Upper lobe of left lung (tissue), 6 donors: ENCODE data around the gene SLC25A11. TPM values are rescaled to one million over a fixed set of nuclear protein-coding genes. Genes with fewer than 3 reads are reported as not detected.
"Not testable (repeated sequence)": the region's sequence is repeated elsewhere in the genome, so short reads cannot be mapped to it uniquely, and the experiment has no call there.

Experiments used
- ATAC-seq, 2 donors: fragments of 200-7000 bp; cut with Tn5 transposase; one replicate each; pipeline ENCODE4 v1.9.1; 2022; ENCODE audit warnings: mild to moderate bottlenecking in 2 of 2, moderate library complexity in 2 of 2; ENCODE audit not compliant: low FRiP score in 2 of 2
- DNase-seq, 2 donors: peaks; one replicate each; pipeline ENCODE4 v3.0.0-alpha.2; 2019 to 2020
- H3K27ac ChIP-seq, 4 donors: fragments of 200-600 bp; sonication (generic); one replicate each; pipeline ENCODE4 v1.5.1; 2016 to 2019
- H3K27me3 ChIP-seq, 4 donors: fragments of 200-600 bp; sonication (generic); one replicate each; pipeline ENCODE4 v1.5.1; 2017 to 2019
- H3K36me3 ChIP-seq, 4 donors: fragments of 200-600 bp; sonication (generic); one replicate each; pipeline ENCODE4 v1.5.1; 2016 to 2019
- H3K4me1 ChIP-seq, 4 donors: fragments of 200-600 bp; sonication (generic); one replicate each; pipeline ENCODE4 v1.5.1; 2018 to 2019
- H3K4me3 ChIP-seq, 4 donors: fragments of 200-600 bp; sonication (generic); one replicate each; pipeline ENCODE4 v1.5.1; 2017 to 2019; ENCODE audit warnings: mild to moderate bottlenecking in 2 of 4, moderate library complexity in 1 of 4
- H3K9me3 ChIP-seq, 4 donors: fragments of 200-600 bp; sonication (generic); one replicate each; pipeline ENCODE4 v1.5.1; 2018 to 2019
- CTCF ChIP-seq, 6 experiments: fragments of 450-650 bp in 4 of 6; fragments of 200-600 bp in 2 of 6; sonication (generic) in 2 of 6; IDR thresholded peaks; one replicate each; pipeline ENCODE4 v1.5.1; 2016 to 2019; ENCODE audit warnings: antibody characterized with exemption in 6 of 6
- EP300 ChIP-seq, 4 donors: sonication (generic); formaldehyde crosslinking; IDR thresholded peaks; one replicate each; pipeline ENCODE4 v1.5.1; 2017; ENCODE audit warnings: antibody characterized with exemption in 4 of 4, control low read depth in 2 of 4
- POLR2A ChIP-seq, 4 donors: fragments of 450-650 bp; IDR thresholded peaks; one replicate each; pipeline ENCODE4 v1.5.1; 2016 to 2017; ENCODE audit warnings: antibody characterized with exemption in 4 of 4, mild to moderate bottlenecking in 2 of 4
- POLR2AphosphoS5 ChIP-seq, 2 donors: sonication (generic); formaldehyde crosslinking; IDR thresholded peaks; one replicate each; pipeline ENCODE4 v1.5.1; 2017; ENCODE audit warnings: antibody characterized with exemption in 2 of 2
- WGBS, 2 donors: methylation state at CpG; one replicate each; pipeline ENCODE4 v1.1.5; 2017 to 2018; 5-methylcytosine and 5-hydroxymethylcytosine counted together
- total RNA-seq, 6 donors: library from RNA; depleted of rRNA in 4 of 6; stranded (reverse); fragments of >200 nt in 4 of 6; gene quantifications; one replicate each; pipeline versions ENCODE4 v1.1.0 to v1.2.1, GENCODE V29; 2016 to 2021
- donor health status: DM: no; HTN: no; CAD: no; lungs with moderate emphysema.
- donor health status: DM: no; HTN: yes; CAD: no; lungs with severe emphysema.

SLC25A11 gene
- total RNA-seq, 6 donors from 2014 or later: 37.5 to 69.2 (median 47.9) TPM

- no peak overlapping the region for H3K4me3 ChIP-seq
- H3K27me3 ChIP-seq: no peaks in the 10 kb centered on the region
- no peak for DNase-seq
- 91 to 96% methylated on average over 4 of the region's 4 CpGs for WGBS, 2 donors
- ATAC-seq: no peak
- TF ChIP-seq POLR2A (IDR thresholded peaks at IDR 0.05) (no peak), POLR2AphosphoS5 (IDR thresholded peaks at IDR 0.05) (no peak), EP300 (IDR thresholded peaks at IDR 0.05) (no peak), CTCF (IDR thresholded peaks at IDR 0.05) (no peak)
- H3K36me3 ChIP-seq: no peaks in the 10 kb centered on the region
- H3K4me1 ChIP-seq: peaks cover 0 to 10% (median 3%) of the 10 kb centered on the region in 4 donors
- no peak overlapping the region for H3K27ac ChIP-seq
- H3K9me3 ChIP-seq: no peaks in the 10 kb centered on the region
These were observed 18.5 kb downstream of the SLC25A11 start for GRCh38 chr17:4921320-4921719.

- no peak overlapping the region for H3K4me3 ChIP-seq
- TF ChIP-seq POLR2AphosphoS5 (IDR thresholded peaks at IDR 0.05): no peak
- no peak for TF ChIP-seq EP300 (IDR thresholded peaks at IDR 0.05)
- no peak for TF ChIP-seq POLR2A (IDR thresholded peaks at IDR 0.05)
- no peak for TF ChIP-seq CTCF (IDR thresholded peaks at IDR 0.05)
- DNase-seq: peak in 1 of 2 donors; percentile 64
- no peaks in the 10 kb centered on the region for H3K27me3 ChIP-seq
- H3K36me3 ChIP-seq: no peaks in the 10 kb centered on the region
- 74 to 79% methylated on average over 9 to 10 of the region's 10 CpGs for WGBS, 2 donors
- peaks cover 0 to 10% (median 3%) of the 10 kb centered on the region in 4 donors for H3K4me1 ChIP-seq
- no peaks in the 10 kb centered on the region for H3K9me3 ChIP-seq
- ATAC-seq: peak; percentile 78 to 85
- H3K27ac ChIP-seq: no peak overlapping the region
These were observed 19.3 kb downstream of the SLC25A11 start for GRCh38 chr17:4920351-4921048.

DNA sequence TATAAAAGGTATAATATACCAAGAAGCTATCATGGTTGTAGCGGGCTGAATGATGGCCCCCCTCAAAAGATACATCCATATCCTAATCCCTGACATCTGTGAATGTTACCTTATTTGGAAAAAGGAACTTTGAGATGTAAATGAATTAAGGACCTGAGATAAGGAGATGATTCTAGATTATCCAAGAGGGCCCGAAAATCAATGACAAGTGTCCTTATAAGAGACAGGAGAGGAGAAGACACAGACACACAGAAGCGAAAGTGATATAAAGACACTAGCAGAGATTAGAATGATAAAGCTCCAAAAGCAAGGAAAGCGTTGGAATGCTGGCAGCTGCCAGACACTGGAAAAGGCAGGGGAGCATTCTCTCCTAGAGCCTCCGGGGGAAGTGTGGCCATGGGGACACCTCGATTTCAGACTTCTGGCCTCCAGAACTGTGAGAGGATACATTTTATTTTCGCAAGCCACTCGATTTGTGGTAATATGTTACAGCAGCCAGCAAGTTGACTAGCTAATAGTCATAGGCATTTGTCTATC lies 20.3 kb downstream of the SLC25A11 start:
- Histone ChIP-seq H3K9me3 (no peaks in the 10 kb centered on the region), H3K4me1 (peaks cover 0 to 10% (median 3%) of the 10 kb centered on the region in 4 donors), H3K27me3 (no peaks in the 10 kb centered on the region), H3K36me3 (no peaks in the 10 kb centered on the region), H3K4me3 (no peak overlapping the region), H3K27ac (no peak overlapping the region)
- DNase-seq: no peak
- ATAC-seq: no peak
- TF ChIP-seq CTCF (IDR thresholded peaks at IDR 0.05) (no peak), EP300 (IDR thresholded peaks at IDR 0.05) (no peak), POLR2A (IDR thresholded peaks at IDR 0.05) (no peak), POLR2AphosphoS5 (IDR thresholded peaks at IDR 0.05) (no peak)
- WGBS, 2 donors: 59 to 63% methylated on average over 8 of the region's 8 CpGs

DNA sequence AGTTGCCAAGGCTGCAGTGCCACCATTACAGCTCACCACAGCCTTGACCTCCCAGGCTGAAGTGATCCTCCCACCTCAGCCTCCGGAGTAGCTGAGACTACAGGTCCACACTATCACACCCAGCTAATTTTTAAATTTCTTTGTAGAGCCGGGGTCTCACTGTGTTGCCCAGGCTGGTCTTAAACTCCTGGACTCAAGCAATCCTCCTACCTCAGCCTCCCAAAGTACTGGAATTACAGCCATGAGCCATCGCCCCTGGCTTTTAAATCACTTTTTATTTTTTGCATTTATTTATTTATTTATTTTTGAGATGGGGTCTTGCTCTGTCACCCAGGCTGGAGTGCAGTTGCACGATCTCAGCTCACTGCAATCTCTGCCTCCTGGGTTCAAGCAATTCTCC lies 25.3 kb downstream of the SLC25A11 start:
- not testable (repeated sequence) for H3K27ac ChIP-seq, H3K9me3 ChIP-seq, DNase-seq, H3K4me3 ChIP-seq, H3K36me3 ChIP-seq, H3K27me3 ChIP-seq, H3K4me1 ChIP-seq, ATAC-seq
- 92 to 96% methylated on average over 4 of the region's 4 CpGs for WGBS, 2 donors

DNA sequence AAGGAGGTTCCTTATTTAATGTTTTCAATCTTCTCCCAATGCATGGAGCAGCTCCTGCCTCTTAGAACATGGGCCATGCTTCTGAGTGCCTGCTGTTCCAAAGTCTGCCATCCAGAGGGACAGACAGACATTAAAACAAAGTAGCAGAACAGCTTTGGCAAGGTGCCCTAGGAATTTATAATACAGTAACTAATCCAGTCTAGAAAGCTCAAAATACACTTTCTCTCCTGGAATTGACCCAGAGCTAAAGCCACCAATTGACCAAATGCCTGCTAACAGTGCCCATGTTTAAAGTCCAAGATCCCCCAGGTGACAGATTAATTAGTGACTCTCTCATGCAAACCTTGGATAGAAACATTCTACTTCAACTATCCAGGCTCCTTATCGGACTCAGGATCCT lies 25.9 kb downstream of the SLC25A11 start:
- TF ChIP-seq CTCF (IDR thresholded peaks at IDR 0.05): no peak
- no peak for TF ChIP-seq POLR2AphosphoS5 (IDR thresholded peaks at IDR 0.05)
- no peak for TF ChIP-seq POLR2A (IDR thresholded peaks at IDR 0.05)
- no peak for TF ChIP-seq EP300 (IDR thresholded peaks at IDR 0.05)
- Histone ChIP-seq H3K9me3 (no peaks in the 10 kb centered on the region), H3K4me3 (no peak overlapping the region), H3K27ac (no peak overlapping the region), H3K36me3 (no peaks in the 10 kb centered on the region), H3K27me3 (no peaks in the 10 kb centered on the region), H3K4me1 (peaks cover 6 to 10% (median 7%) of the 10 kb centered on the region in 4 donors)
- ATAC-seq (no peak), DNase-seq (no peak)
- 63 to 86% methylated on average over 1 of the region's 1 CpG for WGBS, 2 donors
